Uterus (tissue), 4 donors: ENCODE measurements around the gene C10orf62. TPM values are rescaled to one million over a fixed set of nuclear protein-coding genes. Genes with fewer than 3 reads are reported as not detected.

ENCODE experiments used
- DNase-seq, 2 donors: peaks; one replicate each; pipeline ENCODE4 v3.0.0-alpha.2; 2019 to 2020
- H3K27ac ChIP-seq, 2 donors: fragments of 200-600 bp; sonication (generic); 1 replicate in 1 of 2; 2 replicates in 1 of 2; pipeline ENCODE4 v1.5.1; 2016 to 2018
- H3K27me3 ChIP-seq, 2 donors: fragments of 200-600 bp; sonication (generic); one replicate each; pipeline ENCODE4 v1.5.1; 2018 to 2019; ENCODE audit warnings: control low read depth in 1 of 2
- H3K36me3 ChIP-seq, 2 donors: fragments of 200-600 bp; sonication (generic); one replicate each; pipeline ENCODE4 v1.5.1; 2019; ENCODE audit warnings: control low read depth in 1 of 2
- H3K4me1 ChIP-seq, 2 donors: fragments of 200-600 bp; sonication (generic); one replicate each; pipeline ENCODE4 v1.5.1; 2018 to 2019; ENCODE audit warnings: control low read depth in 1 of 2
- H3K4me3 ChIP-seq, 2 donors: fragments of 200-600 bp; sonication (generic); 1 replicate in 1 of 2; 2 replicates in 1 of 2; pipeline ENCODE4 v1.5.1; 2018 to 2019; ENCODE audit warnings: mild to moderate bottlenecking in 1 of 2
- H3K9me3 ChIP-seq, 2 donors: fragments of 200-600 bp; sonication (generic); one replicate each; pipeline ENCODE4 v1.5.1; 2019; ENCODE audit warnings: control low read depth in 1 of 2
- POLR2A ChIP-seq, 2 donors: fragments of 450-650 bp; IDR thresholded peaks; one replicate each; pipeline ENCODE4 v1.6.1; 2016; ENCODE audit warnings: antibody characterized with exemption in 2 of 2, mild to moderate bottlenecking in 1 of 2, moderate library complexity in 1 of 2
- intact Hi-C: fragments of 100-400 bp; cut with DNase I; formaldehyde crosslinking; loops from one replicate; pipeline ENCODE4 v1.15.1; 2023; ENCODE audit warnings: low total_unique reads
- total RNA-seq, 4 donors: library from RNA; depleted of rRNA in 3 of 4; stranded (reverse); fragments of >200 nt in 3 of 4; gene quantifications; one replicate each; pipeline versions ENCODE4 v1.1.0 to v1.2.4, GENCODE V29; 2014 to 2023
- TF ChIP-seq, protein P1 (sequence below), 4 experiments: fragments of 200-600 bp in 2 of 4; fragments of 450-650 bp in 2 of 4; sonication (generic) in 2 of 4; IDR thresholded peaks; one replicate each; pipeline ENCODE4 v1.5.1; 2016 to 2019; ENCODE audit warnings: antibody characterized with exemption in 4 of 4, mild to moderate bottlenecking in 2 of 4, moderate library complexity in 1 of 4
- donor health status: DM: yes; HTN: yes; CAD: no.

C10orf62 gene
- total RNA-seq, 4 donors from 2014 or later = not detected

- Histone ChIP-seq H3K27ac (peak overlapping the region in 1 of 2 donors; percentile 75), H3K4me1 (peaks cover 17 to 35% of the 10 kb centered on the region in 2 donors), H3K9me3 (no peaks in the 10 kb centered on the region), H3K4me3 (no peak overlapping the region), H3K36me3 (no peaks in the 10 kb centered on the region), H3K27me3 (no peaks in the 10 kb centered on the region)
- no peak for TF ChIP-seq POLR2A (IDR thresholded peaks at IDR 0.05)
- TF ChIP-seq, protein P1, sequence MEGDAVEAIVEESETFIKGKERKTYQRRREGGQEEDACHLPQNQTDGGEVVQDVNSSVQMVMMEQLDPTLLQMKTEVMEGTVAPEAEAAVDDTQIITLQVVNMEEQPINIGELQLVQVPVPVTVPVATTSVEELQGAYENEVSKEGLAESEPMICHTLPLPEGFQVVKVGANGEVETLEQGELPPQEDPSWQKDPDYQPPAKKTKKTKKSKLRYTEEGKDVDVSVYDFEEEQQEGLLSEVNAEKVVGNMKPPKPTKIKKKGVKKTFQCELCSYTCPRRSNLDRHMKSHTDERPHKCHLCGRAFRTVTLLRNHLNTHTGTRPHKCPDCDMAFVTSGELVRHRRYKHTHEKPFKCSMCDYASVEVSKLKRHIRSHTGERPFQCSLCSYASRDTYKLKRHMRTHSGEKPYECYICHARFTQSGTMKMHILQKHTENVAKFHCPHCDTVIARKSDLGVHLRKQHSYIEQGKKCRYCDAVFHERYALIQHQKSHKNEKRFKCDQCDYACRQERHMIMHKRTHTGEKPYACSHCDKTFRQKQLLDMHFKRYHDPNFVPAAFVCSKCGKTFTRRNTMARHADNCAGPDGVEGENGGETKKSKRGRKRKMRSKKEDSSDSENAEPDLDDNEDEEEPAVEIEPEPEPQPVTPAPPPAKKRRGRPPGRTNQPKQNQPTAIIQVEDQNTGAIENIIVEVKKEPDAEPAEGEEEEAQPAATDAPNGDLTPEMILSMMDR (IDR thresholded peaks at IDR 0.05) = no peak
- intact Hi-C loops = loop anchor here (10.0 kb wide), 1 partner anchor 52 kb away; the partner anchor contains the start of genes MMS19 and UBTD1
- no peak for DNase-seq
Observed at GRCh38 chr10:97546456-97547270, 42.9 kb upstream of the C10orf62 start.

GRCh38 chr10:97547271-97547600, 42.3 kb upstream of the C10orf62 start:
- TF ChIP-seq, protein P1 (IDR thresholded peaks at IDR 0.05) = no peak
- TF ChIP-seq POLR2A (IDR thresholded peaks at IDR 0.05) = no peak
- Histone ChIP-seq H3K27ac (peak overlapping the region in 1 of 2 donors; percentile 75), H3K4me1 (peaks cover 17 to 35% of the 10 kb centered on the region in 2 donors), H3K9me3 (no peaks in the 10 kb centered on the region), H3K27me3 (no peaks in the 10 kb centered on the region), H3K4me3 (no peak overlapping the region), H3K36me3 (no peaks in the 10 kb centered on the region)
- intact Hi-C loops = loop anchor here (10.0 kb wide), 1 partner anchor 52 kb away; the partner anchor contains the start of genes MMS19 and UBTD1
- no peak for DNase-seq

- H3K27me3 ChIP-seq = no peaks in the 10 kb centered on the region
- no peak overlapping the region for H3K4me3 ChIP-seq
- peaks cover 17 to 29% of the 10 kb centered on the region in 2 donors for H3K4me1 ChIP-seq
- no peaks in the 10 kb centered on the region for H3K36me3 ChIP-seq
- peak overlapping the region; percentile 12 to 75 for H3K27ac ChIP-seq
- no peaks in the 10 kb centered on the region for H3K9me3 ChIP-seq
- no peak for TF ChIP-seq POLR2A (IDR thresholded peaks at IDR 0.05)
- TF ChIP-seq, protein P1 (IDR thresholded peaks at IDR 0.05) = no peak
- DNase-seq = no peak
- intact Hi-C loops = loop anchor here (10.0 kb wide), 1 partner anchor 53 kb away; the partner anchor contains the start of genes MMS19 and UBTD1
Observed at GRCh38 chr10:97547962-97548361, 41.6 kb upstream of the C10orf62 start.

- Histone ChIP-seq H3K27ac (peak overlapping the region; percentile 70 to 75), H3K4me1 (peaks cover 9 to 21% of the 10 kb centered on the region in 2 donors), H3K27me3 (no peaks in the 10 kb centered on the region), H3K4me3 (no peak overlapping the region), H3K9me3 (no peaks in the 10 kb centered on the region), H3K36me3 (no peaks in the 10 kb centered on the region)
- no peak for DNase-seq
- intact Hi-C loops = loop anchor here (10.0 kb wide), 1 partner anchor 54 kb away; the partner anchor contains the start of genes MMS19 and UBTD1
- TF ChIP-seq POLR2A (IDR thresholded peaks at IDR 0.05) = no peak
- TF ChIP-seq, protein P1 (IDR thresholded peaks at IDR 0.05) = no peak
Observed at GRCh38 chr10:97548828-97549455, 40.6 kb upstream of the C10orf62 start.
